IMR-90 (cell line): ENCODE data around the gene SEPTIN2.

Experiments
- CTCF ChIP-seq: conservative IDR thresholded peaks from 2 replicates; pipeline ENCODE4 v1.5.1; 2012; ENCODE audit warnings: mild to moderate bottlenecking, low read depth, low read length, improper control_type of control experiment
- POLR2A ChIP-seq: IDR thresholded peaks from 2 replicates; pipeline ENCODE4 v1.6.1; 2012; ENCODE audit warnings: mild to moderate bottlenecking, low read depth, low read length
- RAD21 ChIP-seq: IDR thresholded peaks from 2 replicates; pipeline ENCODE4 v1.6.1; 2012; ENCODE audit warnings: low read length, improper control_type of control experiment

- TF ChIP-seq CTCF (no peak), POLR2A (no peak), RAD21 (no peak)
Observed at GRCh38 chr2:241300000-241300399, 15.7 kb upstream of the SEPTIN2 start.
